ELR (cell line): Measurements from ENCODE around the gene FMN1.

Experiments
- DNase-seq: peaks from one replicate; pipeline ENCODE4 v3.0.0-alpha.2; 2015; ENCODE audit warnings: low read depth

The FMN1 gene

DNA sequence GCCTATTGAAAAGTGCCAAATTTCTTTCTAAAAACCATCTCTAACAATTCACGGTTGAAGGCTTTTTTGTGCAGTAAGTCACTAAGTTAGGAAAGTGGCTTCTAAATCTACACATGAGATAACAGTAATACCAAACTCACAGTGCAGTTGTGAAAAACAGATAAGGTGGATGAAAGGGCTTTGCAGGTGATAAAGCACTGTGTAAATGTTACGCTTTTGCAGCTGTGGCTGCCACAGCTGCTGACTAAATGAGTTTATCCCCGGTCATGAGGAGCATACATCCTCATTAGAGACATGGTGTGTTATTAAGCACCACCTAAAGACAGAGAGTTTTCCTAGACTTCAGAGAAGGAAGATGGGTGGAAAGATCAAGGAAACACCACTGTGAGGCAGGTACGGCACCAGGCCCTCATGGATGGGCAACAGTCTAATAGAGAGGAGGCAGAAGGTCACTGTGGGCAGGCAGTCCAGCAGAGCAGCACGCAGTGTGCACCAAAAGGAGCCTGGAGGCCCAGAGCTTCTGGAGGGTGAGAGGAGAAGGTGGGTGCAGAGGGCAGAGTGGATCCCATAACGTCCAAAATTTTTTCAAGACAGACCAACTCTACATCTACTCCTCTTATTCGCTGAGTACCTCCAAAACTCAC lies 68.5 kb downstream of the FMN1 start:
- DNase-seq = no peak

DNA sequence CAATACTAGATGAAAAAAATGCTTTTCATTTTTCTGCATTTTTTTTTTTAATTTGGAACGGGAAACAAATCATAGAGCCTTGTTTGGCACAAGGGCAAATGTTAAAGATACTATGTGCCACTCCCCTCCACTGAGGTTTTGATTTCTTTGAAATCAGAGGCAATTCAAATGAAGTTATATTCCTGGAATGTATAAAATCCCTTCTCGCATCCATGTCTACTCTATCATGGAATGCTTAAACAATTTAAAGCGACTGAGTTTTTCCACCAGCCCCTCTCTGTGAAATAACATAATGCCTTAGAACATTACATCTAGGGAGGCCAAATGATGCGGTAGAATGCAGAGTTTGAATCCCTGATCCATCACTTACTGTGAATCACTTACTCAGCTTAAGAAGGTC lies 69.7 kb downstream of the FMN1 start:
- no peak for DNase-seq

DNA sequence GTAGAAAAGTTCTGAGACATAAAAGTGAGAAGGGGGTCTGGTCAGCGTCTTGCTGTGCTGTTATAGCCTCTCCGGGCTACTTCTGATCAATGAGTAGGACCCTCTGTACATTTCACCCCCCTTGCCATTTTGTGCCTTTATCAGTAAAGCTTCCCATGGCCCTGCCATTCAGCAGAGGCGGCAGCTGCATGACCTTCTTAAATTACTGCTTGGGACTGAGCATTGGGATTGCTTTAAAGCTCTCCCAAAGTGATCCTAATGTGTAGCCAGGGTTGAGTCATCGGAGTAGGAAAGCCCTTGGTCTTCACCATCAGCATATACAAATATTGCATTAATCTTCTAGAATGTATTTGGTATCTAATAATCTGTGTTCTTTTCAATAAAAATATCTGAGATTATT lies 70.2 kb downstream of the FMN1 start:
- no peak for DNase-seq

DNA sequence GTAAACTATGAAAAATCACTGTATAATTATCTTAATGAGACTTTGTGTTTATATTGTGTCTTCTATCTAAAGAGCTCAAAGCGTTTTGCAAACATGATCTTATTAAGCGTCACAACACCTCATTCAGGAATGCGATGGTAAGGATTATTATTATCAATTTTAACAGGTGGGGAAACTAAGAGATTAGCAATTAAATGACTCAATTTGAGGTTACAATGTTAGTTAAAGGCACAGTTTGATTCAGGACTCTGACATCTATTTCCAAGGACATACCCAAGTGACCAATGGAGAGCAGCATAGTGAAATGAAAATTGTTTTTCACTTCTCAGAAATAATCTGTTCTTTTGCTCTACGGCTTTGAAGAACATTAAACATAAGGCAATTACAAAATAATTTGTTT lies 74.6 kb downstream of the FMN1 start:
- no peak for DNase-seq

DNA sequence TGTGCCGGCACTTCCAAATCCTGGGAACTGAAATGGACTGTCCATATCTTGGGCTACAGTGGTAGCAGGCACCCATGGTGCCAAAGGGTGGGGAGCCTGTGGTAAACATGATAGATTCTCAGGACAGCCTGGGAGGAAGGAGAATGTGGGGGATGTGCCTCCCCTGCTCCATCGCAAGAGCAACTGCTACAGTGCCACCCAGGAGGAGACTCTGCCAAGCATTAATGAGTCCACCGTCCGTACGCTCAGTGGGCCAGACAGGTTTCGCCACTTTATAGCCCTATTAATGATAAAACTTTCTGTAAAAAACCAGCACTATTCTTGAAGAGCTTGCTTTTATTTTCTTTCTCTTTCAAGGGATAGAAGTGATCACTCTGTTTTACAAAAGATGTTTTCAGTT lies 75.2 kb downstream of the FMN1 start:
- DNase-seq = no peak

DNA sequence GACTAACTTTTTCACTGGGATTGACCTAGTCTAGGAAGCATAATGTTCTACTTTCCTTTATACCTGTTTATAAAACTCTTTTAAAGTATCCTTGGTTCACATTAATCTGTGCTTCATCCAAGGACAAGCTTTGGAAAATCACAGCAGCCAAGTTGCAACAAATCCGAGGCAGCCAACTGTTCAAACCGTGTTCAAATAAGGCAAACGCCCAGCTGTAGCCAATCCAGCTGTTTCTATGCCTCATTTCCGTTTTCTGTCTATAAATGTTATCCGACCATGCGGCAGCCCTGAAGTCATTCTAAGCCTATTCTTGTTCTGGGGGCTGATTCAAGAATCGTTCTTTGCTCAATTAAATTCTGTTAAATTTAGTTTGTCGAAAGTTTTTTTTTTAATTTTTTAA lies 78.3 kb downstream of the FMN1 start:
- no peak for DNase-seq

DNA sequence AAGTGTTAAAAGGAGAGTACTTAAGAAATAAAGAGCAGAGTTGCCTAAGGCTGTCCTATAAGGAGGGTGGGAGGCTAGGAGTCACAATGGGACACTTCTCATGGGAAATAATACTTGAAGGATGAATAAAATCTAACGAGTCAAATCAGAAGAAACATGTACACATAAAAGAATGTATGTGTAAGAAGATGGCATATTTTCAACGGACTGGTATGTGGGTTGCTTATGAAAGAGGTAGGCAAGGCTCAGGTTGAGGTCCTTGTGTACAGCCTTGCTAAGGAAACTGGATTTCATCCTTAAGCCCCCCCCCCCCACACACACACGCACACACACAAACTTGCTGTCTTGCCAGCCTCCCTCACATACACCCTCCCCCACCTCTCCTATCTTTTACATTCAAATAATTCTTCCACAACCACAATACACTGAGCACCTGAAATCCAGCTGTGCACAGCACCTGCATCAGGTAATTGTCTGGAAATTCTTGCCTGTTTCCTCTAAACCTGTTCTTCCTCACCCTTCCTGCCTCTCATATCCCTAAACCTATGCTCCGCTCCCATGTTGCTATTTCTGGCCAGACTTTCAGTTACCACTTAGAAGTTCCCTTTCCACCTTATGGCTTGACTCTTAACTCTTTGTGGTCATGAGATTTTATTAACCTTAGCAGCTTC lies 79.2 kb downstream of the FMN1 start:
- DNase-seq = no peak

DNA sequence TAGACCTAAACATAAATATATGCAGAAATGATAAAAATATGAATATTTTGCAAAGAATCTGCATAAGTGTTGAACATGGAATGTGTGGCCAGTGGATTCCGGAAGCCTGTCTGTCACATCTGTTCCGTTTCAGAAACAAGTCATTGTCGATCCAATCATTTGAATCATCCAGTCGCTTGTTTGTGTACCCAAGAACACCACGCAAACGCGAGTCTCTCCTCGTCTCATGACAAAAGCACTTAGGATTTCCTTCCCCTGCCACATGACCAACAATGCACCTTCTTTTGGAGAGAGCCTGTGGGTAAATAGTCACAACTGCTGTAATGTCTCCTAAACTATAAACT lies 80.2 kb downstream of the FMN1 start:
- no peak for DNase-seq

DNA sequence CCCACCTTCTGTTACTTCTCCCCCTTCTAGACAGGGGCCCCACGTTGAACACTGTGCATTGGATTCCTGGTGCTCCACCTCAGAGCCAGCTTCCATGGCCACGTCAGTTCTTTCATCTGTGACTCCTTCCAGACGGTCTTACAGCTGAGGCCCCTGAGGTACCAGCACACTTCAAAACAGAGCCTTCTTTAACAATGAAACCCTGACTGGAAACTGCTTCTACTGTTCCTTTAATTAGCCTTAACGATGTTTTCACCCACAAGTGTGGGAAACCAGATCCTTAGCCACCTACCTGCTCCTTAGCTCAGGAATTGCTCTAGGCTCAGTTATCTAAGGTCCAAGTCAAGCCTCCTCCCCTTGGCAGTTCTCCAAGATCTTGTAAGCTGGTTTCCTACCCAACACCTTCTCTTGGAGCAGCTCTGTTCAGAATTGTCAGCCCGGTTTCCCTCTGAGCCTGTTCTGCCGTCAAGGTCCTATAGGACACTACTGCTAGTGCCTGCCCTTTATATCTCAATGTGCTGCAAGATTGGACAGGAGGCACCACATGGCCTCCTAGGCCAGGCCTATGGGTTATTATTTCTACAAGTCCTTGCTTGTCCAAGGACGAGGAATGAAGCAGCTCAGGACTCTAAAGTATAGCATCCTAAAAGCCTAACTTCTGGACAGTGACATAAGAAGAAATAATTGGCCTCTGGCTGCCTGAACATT lies 80.7 kb downstream of the FMN1 start:
- DNase-seq = no peak

DNA sequence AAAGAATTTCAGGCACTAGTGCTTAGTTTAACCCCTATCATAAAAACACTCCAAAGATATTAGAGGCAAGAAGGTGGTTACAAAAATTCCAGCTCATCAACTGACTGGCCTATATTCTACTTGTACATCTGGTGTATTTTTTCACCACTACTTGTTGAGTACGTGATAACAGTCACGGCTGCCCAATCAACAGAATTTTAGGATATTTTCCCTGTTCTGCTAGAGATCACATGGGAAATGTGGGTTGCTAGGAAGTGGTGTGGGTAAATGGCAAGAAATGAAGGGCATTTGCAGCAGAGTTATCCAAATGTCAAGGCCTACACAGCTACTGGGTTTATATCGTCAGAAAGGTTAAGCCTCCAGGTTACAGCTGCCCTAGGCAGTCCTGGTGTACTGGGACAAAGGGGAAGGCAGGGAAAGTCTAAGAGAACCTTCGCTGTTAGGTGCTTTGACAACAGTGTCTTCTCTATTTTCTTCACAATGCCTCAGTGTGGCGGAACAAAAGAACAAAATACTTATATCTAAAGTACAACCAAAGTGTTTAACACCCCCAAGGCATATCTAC lies 81.9 kb downstream of the FMN1 start:
- no peak for DNase-seq

DNA sequence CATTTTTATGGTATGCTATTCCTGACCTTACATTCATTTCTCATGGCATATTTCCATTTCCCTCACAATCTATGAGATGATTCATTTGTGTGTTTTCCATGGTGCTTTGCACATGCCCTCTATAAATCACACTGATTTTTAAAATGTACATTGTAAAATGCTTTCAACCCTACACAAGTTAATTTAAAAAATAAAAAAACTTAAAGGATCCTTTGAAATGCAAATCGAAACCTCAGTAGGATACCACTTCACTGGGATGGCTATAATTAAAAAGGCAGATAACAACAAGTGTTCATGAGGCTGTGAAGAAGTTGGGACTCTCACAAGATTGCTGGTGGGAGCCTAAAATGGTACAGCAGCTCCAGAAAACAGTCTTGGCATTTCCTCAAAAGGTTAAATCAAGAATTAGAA lies 83.5 kb downstream of the FMN1 start:
- DNase-seq = peak; percentile 48

DNA sequence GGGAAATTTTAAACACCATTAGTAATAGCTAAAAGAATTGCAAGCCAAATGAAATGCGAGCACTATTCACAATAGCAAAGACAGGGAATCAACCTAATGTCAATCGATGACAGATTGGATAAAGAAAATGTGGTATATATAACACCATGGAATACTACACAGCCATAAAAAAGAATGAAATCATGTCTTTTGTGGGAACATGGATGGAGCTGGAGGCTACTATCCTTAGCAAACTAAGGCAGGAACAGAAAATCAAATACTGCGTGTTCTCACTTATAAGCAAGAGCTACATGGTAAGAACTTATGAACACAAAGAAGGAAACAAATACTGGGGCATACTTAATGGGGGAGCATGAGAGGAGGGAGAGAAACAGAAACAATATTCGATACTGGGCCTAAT lies 85.2 kb downstream of the FMN1 start:
- DNase-seq = no peak

DNA sequence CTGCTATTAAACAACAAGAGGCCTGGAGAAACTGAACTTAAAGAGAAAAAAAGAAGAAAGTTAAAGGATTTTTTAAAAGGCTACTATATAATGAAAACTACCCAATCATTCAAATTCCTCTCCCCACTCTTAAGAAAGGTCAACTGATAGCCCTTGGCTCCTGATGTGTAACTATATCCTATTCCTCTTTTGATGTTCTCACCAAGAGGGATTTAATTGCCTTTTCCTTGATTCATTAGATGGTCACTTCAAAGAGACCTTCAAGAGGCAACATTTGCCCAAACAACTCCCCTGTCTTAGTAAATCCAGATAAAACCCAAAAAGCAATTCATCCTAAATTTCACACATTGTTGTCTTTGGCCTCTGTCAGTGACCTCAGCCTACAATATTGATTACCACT lies 86.0 kb downstream of the FMN1 start:
- no peak for DNase-seq

DNA sequence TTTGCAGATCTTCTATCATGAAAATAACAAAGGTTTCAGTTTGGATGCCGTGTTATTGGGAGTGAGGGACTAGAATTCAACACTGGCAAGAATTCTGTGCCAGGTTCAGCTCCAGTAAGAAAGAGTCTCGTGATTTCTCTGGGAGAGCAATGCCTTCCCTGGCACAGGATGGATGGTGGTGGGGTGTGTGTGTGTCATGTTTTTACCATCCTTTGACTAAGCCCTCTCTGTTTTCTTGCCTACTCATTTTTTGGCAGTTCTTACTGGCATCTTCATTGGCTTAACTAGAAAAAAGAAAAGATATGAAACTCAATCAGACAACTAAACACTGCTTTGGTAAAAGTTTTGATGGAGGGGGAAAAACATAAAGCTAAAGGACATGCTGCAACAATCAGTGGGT lies 86.6 kb downstream of the FMN1 start:
- peak; percentile 34 for DNase-seq

DNA sequence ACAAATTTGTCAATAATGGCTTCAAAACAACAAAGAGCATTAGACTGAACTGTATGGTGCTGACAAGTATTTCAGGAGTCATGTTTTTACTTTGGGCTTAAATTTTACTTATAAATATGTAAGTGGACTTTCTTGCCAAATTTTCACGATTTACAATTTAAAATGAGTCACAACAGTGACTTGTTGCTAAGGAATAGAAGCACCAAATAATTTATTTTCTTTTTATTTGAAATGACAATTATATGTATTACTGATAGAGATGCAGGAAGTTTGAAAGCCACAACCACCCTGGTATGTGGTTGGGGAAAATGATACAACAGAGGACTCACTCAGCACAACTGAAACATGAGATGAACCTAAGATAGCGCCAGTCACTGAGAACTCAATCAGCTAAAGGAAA lies 90.3 kb downstream of the FMN1 start:
- peak; percentile 83 for DNase-seq

DNA sequence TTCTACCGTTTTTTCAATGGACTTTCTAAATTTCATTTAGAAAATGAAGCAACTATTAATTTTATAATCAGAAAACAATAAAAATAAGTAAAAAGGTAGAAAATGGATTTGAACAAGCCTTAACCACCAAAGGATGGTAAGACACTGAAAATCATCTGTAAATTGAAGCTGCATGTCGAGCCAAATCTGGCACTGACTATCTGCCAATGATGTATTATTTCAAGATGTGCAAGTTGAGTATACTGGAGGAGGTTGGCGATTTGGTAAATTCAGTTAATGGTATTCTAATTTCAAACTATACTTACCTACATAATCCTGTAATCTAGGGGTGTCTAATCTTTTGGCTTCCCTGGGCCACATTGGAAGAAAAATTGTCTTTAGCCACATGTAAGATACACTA lies 93.5 kb downstream of the FMN1 start:
- no peak for DNase-seq

DNA sequence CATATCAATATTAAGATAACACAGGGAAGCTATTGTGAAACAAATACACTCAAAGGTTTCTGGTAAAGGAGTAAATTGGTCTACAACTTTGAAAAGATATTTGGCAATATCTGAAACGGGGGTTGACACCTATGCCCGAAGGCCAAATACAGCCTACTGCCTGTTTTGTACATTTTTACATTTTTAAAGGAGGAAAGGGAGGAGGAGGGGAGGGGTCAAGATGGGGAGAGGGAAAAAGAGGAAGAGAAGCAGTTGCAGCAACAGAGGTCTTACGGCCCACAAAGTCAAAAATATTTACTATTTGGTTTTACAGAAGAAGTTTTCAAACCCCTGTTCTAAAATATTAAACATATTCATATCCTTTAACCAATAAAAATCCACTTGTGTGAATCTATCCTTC lies 94.2 kb downstream of the FMN1 start:
- DNase-seq = no peak

DNA sequence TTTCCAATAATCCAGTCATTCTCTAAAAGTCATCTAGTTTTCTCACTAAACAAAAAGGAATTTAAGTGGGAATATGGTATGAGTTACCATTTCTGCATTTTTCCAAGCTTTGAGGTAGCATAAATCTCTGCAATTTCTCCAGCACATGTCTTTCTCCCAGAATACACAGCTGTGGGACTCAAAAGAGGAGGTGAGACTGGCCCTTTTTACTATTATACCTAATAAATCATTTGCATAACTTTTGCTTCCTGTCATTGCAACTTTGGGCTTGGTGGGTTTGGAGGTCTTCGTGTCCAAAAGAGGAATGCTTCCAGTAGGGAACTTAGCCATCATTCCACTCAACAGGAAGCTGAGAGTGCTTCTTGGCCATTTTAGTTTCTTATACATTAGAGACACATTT lies 94.8 kb downstream of the FMN1 start:
- DNase-seq = no peak

DNA sequence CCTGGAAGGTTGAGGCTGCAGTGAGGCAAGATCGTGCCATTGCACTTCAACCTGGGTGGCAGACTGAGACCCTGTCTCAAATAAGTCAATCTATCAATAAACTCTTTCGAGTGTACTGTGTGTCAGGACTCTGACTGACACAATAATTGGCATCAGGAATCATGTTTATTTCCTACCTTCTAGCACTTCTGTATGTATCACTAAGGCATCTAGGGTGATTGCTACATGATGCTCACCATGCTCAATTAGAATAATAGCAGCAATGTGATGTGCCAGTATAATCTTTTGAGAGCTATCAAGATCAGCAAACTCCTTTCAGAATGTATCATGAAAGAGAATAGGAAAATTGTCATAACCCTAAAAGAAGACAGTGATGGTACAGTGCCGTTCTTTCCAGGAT lies 95.3 kb downstream of the FMN1 start:
- DNase-seq = no peak

DNA sequence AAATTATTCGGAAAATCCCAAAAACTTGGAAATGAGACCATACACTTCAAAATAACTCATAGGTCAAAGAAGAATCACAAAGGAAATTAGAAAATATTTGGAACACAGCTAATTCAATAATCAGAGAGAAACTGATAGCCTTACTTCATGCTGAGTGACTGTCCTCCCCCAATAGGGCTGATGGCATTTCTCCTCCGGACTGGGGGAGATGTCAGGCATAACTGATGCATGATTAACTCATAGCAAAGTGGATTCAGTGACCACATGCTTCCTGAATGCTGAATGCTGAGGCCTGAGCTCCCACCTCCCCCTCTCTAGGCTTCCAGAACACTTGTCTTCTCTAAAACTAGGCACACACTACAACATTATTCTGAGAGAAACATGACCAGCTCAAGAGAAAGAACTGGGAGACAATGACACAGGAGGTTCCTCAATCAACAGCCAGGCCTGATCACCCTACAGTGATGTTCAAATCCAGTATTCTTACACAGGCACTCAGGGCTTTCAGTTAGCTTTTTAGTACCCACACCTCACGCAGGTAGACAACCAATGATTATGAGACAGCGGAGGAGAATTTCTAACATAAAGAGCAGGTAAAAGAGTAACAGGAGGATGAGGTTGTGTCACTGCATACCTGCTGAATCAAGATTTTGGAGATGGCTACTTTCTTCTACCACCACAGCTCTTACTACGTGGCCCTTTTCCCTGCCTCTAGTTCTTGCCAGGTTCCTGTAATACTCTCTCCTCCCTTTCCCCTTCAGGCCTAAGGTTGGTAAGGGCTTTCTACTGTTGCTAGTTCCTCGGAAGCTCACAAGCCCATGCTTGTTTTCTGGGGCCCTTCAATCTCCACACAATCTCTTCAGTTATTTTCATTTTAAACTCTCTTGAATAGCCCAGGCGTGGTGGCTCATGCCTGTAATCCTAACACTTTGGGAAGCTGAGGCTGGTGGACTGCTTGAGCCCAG lies 96.1 kb downstream of the FMN1 start:
- peak; percentile 93 for DNase-seq

DNA sequence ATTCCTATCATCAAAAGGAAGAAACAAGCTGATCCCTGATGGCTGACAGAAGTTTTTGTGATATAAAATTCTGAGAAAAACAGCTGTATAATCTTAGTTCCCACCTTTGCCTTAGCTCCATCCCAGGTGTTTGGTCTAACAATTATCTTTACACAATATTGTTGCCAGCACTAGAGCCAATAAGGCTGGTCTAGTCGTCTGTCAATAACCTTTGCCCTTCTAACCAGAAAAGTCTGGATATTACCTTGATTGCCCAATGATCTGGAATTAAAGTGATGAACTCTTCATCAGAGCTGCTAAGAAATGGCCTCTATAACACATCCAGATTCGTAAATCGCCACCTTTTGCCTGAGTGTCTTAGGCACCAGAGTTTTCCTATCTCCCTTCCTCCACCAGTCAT lies 98.4 kb downstream of the FMN1 start:
- no peak for DNase-seq

DNA sequence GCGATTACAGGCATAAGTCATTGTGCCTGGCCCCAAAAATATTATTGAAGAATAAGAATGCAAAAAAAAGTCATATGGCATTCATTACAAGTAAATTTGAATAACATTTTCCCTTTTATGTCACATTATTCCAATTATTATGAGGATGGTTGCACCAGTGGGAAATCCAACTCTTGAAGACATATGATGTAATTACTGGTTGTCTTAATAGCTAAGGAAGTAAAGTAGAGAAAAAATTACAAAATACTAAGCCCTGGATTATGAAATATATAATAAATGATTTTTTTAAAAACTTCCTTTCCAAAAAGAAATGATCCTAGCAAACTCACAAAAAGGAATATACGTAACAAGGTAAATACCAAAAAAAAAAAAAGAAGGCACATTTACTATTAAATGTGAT lies 98.9 kb downstream of the FMN1 start:
- no peak for DNase-seq
